ENCODE data around the gene PCDHGA9. TPM values are rescaled to one million over a fixed set of nuclear protein-coding genes. Genes with fewer than 3 reads are reported as not detected.

The PCDHGA9 gene
- total RNA-seq, 4 donors from 2014 or later: 4.9 to 20.8 (median 7.9) TPM

DNA sequence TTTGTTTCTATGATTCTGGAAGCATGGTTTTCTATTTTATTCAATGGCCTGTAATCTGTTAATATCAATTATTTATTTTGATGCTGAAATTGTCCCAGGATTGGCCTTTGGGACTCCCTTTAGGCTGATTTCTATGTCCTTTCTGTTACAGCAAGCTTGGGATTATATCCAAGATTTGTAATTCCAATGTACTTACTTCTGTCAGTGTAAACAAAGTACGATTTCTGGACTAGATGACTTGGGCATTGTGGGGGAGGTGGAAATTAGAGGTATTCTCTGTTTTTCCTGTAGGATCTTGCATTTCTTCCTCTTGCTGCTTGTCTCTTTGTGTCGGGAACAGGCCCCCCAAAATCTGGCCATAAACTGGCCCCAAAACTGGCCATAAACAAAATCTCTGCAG is 31.4 kb downstream of the PCDHGA9 start:
- no peak overlapping the region for H3K4me3 ChIP-seq
- no peak overlapping the region for H3K27ac ChIP-seq
- 81% methylated on average over 2 of the region's 2 CpGs for WGBS
- peaks cover 50% of the 10 kb centered on the region for H3K9me3 ChIP-seq
- DNase-seq (ENCODE audit: low spot score in 2 of 2): no peak
- no peaks in the 10 kb centered on the region for H3K27me3 ChIP-seq
- TF ChIP-seq EP300 (IDR thresholded peaks at IDR 0.05): no peak
- no peak for TF ChIP-seq POLR2A (IDR thresholded peaks at IDR 0.05)
- TF ChIP-seq POLR2AphosphoS5 (IDR thresholded peaks at IDR 0.05): no peak
- TF ChIP-seq, protein P1, sequence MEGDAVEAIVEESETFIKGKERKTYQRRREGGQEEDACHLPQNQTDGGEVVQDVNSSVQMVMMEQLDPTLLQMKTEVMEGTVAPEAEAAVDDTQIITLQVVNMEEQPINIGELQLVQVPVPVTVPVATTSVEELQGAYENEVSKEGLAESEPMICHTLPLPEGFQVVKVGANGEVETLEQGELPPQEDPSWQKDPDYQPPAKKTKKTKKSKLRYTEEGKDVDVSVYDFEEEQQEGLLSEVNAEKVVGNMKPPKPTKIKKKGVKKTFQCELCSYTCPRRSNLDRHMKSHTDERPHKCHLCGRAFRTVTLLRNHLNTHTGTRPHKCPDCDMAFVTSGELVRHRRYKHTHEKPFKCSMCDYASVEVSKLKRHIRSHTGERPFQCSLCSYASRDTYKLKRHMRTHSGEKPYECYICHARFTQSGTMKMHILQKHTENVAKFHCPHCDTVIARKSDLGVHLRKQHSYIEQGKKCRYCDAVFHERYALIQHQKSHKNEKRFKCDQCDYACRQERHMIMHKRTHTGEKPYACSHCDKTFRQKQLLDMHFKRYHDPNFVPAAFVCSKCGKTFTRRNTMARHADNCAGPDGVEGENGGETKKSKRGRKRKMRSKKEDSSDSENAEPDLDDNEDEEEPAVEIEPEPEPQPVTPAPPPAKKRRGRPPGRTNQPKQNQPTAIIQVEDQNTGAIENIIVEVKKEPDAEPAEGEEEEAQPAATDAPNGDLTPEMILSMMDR (IDR thresholded peaks at IDR 0.05): no peak
- H3K36me3 ChIP-seq: no peaks in the 10 kb centered on the region
- no peaks in the 10 kb centered on the region for H3K4me1 ChIP-seq

DNA sequence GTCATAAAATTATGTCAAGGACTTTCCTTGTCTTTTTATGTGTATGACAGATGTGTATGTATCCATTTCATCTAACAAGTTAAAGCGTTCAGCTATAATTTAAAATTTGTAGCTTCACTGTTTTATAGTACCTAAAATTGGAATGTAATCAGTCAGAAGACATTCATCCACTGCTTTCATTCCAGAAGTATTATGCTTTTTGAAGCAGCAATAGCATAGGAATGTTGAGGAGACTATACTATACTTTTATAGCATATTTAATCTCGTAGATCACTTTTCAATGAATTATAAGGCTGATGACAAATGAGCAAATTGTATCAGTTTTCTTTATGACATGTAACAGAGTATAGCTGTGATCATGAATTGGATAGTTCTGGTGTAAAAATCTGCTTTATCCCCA is 34.6 kb downstream of the PCDHGA9 start:
- TF ChIP-seq EP300 (IDR thresholded peaks at IDR 0.05) (no peak), POLR2AphosphoS5 (IDR thresholded peaks at IDR 0.05) (no peak), POLR2A (IDR thresholded peaks at IDR 0.05) (no peak)
- TF ChIP-seq, protein P1 (IDR thresholded peaks at IDR 0.05): no peak
- no peaks in the 10 kb centered on the region for H3K27me3 ChIP-seq
- 95% methylated on average over 2 of the region's 2 CpGs for WGBS
- no peak overlapping the region for H3K27ac ChIP-seq
- no peak overlapping the region for H3K4me3 ChIP-seq
- no peak for DNase-seq (ENCODE audit: low spot score in 2 of 2)
- no peaks in the 10 kb centered on the region for H3K4me1 ChIP-seq
- peaks cover 40% of the 10 kb centered on the region for H3K9me3 ChIP-seq
- H3K36me3 ChIP-seq: no peaks in the 10 kb centered on the region

DNA sequence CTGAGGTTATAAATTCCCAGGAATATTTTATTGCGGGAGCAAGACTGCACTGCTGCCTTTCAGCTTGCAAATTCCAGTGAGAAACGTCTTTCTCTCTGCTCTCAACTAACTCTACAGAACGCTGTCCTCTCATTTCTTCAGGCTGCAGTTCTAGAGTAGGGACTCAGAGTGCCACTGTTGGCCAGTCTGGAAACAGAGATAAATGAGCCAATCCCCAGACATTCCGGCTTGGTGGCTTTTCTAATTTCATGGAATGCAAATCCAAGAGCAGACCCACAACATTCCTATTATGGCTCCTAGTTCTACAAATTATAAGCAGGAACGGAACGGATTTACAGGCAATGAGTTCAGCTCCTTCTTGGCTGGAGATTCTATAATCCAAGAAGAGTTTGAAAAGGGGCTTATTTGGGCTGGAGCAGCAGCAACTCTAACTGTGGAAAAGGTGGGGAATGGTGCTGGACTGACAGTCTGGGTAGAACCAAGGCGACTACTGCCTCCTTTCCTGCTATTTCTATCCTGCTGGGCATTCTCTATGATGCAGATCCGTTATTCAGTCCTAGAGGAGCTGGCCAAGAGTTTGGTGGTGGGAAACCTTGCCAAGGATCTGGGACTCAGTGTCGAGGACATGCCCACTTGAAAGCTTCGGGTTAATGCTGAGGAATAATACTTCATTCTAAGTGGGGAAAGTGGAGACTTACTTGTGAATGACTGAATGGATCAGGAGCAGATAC is 37.0 kb downstream of the PCDHGA9 start:
- Histone ChIP-seq H3K4me3 (no peak overlapping the region), H3K9me3 (peaks cover 21% of the 10 kb centered on the region), H3K27ac (no peak overlapping the region), H3K27me3 (no peaks in the 10 kb centered on the region), H3K36me3 (no peaks in the 10 kb centered on the region), H3K4me1 (no peaks in the 10 kb centered on the region)
- DNase-seq (ENCODE audit: low spot score in 2 of 2): no peak
- whole genome bisulfite sequencing: 63% methylated on average over 10 of the region's 10 CpGs
- TF ChIP-seq, protein P1 (IDR thresholded peaks at IDR 0.05): no peak
- no peak for TF ChIP-seq POLR2A (IDR thresholded peaks at IDR 0.05)
- no peak for TF ChIP-seq EP300 (IDR thresholded peaks at IDR 0.05)
- no peak for TF ChIP-seq POLR2AphosphoS5 (IDR thresholded peaks at IDR 0.05)

DNA sequence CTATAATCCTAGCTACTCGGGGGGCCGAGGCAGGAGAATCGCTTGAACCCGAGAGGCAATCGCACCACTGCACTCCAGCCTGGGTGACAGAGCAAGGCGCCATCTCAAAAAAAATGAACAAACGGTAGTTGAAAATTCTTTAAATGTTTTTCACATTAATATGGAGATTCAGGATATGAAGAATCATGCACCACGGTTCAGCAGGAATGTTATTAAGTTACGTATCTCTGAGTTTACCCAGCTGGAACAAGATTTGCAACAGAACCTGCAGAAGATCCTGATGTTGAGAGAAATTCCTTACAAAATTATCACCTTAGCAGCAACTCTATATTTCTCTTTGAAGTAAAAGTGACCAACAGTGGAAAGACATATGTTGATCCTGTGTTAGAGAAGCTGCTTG is 37.8 kb downstream of the PCDHGA9 start:
- DNase-seq (ENCODE audit: low spot score in 2 of 2): no peak
- no peaks in the 10 kb centered on the region for H3K27me3 ChIP-seq
- H3K27ac ChIP-seq: no peak overlapping the region
- peaks cover 21% of the 10 kb centered on the region for H3K9me3 ChIP-seq
- no peak for TF ChIP-seq EP300 (IDR thresholded peaks at IDR 0.05)
- TF ChIP-seq, protein P1 (IDR thresholded peaks at IDR 0.05): no peak
- no peak for TF ChIP-seq POLR2A (IDR thresholded peaks at IDR 0.05)
- no peak for TF ChIP-seq POLR2AphosphoS5 (IDR thresholded peaks at IDR 0.05)
- 97% methylated on average over 9 of the region's 9 CpGs for WGBS
- H3K4me3 ChIP-seq: no peak overlapping the region
- no peaks in the 10 kb centered on the region for H3K36me3 ChIP-seq
- H3K4me1 ChIP-seq: no peaks in the 10 kb centered on the region

DNA sequence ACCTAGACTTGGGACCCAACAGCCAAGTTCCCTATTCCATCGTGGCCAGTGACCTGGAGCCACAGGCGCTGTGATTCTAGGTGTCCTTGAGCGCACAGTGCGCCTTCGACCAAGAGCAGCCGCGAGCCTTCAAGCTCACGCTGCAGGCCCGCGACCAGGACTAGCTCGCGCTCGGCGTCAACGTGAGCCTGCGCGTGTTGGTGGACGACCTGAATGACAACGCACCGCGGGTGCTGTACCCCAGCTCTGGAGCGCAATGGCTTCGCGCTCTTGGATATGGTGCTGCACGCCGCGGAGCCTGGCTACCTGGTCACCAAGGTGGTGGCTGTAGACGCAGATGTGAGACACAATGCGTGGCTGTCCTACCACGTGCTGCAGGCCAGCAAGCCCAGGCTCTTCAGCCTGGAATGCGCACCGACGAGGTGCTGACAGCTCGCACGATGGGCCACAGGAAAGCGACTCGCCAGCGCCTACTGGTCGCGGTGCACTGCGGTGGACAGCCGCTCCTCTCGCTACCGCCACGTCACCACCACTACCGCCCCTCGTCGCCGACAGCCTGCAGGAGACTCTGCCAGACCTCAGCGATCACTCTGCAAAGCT is 39.1 kb downstream of the PCDHGA9 start:
- WGBS: 46% methylated on average over 45 of the region's 50 CpGs
- Histone ChIP-seq H3K4me3 (no peak overlapping the region), H3K9me3 (peaks cover 21% of the 10 kb centered on the region), H3K27ac (no peak overlapping the region), H3K4me1 (no peaks in the 10 kb centered on the region), H3K27me3 (no peaks in the 10 kb centered on the region), H3K36me3 (no peaks in the 10 kb centered on the region)
- TF ChIP-seq, protein P1 (IDR thresholded peaks at IDR 0.05): no peak
- TF ChIP-seq POLR2A (IDR thresholded peaks at IDR 0.05) (no peak), EP300 (IDR thresholded peaks at IDR 0.05) (no peak), POLR2AphosphoS5 (IDR thresholded peaks at IDR 0.05) (no peak)
- no peak for DNase-seq (ENCODE audit: low spot score in 2 of 2)

All from suprapubic skin (tissue), 4 donors.